Tibial nerve (tissue), 4 donors: ENCODE data around the gene PSME2. TPM values are rescaled to one million over a fixed set of nuclear protein-coding genes. Genes with fewer than 3 reads are reported as not detected.
A peak's percentile ranks its signal among the peaks of the same experiment; 100 is the strongest.

ENCODE experiments used
- DNase-seq, 2 donors: peaks; one replicate each; pipeline ENCODE4 v3.0.0-alpha.2; 2019; ENCODE audit warnings: low spot score in 2 of 2
- H3K27ac ChIP-seq, 4 donors: fragments of 200-600 bp; sonication (generic) in 3 of 4; one replicate each; pipeline ENCODE4 v1.5.1; 2017 to 2019; ENCODE audit warnings: mild to moderate bottlenecking in 1 of 4
- H3K27me3 ChIP-seq, 2 donors: fragments of 200-600 bp; sonication (generic) in 1 of 2; one replicate each; pipeline versions ENCODE4 v1.5.1 to v1.6.0; 2017 to 2019
- H3K36me3 ChIP-seq, 3 donors: fragments of 200-600 bp; sonication (generic); one replicate each; pipeline ENCODE4 v1.5.1; 2018 to 2019
- H3K4me1 ChIP-seq, 4 donors: fragments of 200-600 bp; sonication (generic) in 3 of 4; one replicate each; pipeline ENCODE4 v1.5.1; 2017 to 2019
- H3K4me3 ChIP-seq, 4 donors: fragments of 200-600 bp; sonication (generic) in 3 of 4; one replicate each; pipeline ENCODE4 v1.5.1; 2017 to 2019; ENCODE audit warnings: mild to moderate bottlenecking in 1 of 4, moderate library complexity in 1 of 4
- H3K9me3 ChIP-seq, 4 donors: fragments of 200-600 bp; sonication (generic) in 3 of 4; one replicate each; pipeline ENCODE4 v1.5.1; 2017 to 2019
- CTCF ChIP-seq, 5 experiments: fragments of 200-600 bp in 3 of 5; fragments of 450-650 bp in 2 of 5; sonication (generic) in 3 of 5; IDR thresholded peaks; one replicate each; pipeline ENCODE4 v1.5.1; 2016 to 2019; ENCODE audit warnings: antibody characterized with exemption in 5 of 5, mild to moderate bottlenecking in 3 of 5, moderate library complexity in 2 of 5
- EP300 ChIP-seq, 2 donors: sonication (generic); formaldehyde crosslinking; IDR thresholded peaks; one replicate each; pipeline ENCODE4 v1.6.1; 2017; ENCODE audit warnings: antibody characterized with exemption in 2 of 2, mild to moderate bottlenecking in 1 of 2
- POLR2A ChIP-seq, 2 donors: fragments of 450-650 bp; IDR thresholded peaks; one replicate each; pipeline ENCODE4 v1.6.1; 2017; ENCODE audit warnings: antibody characterized with exemption in 2 of 2, mild to moderate bottlenecking in 2 of 2, moderate library complexity in 2 of 2
- WGBS, 2 donors: methylation state at CpG; one replicate each; pipeline ENCODE4 v1.1.5; 2018; 5-methylcytosine and 5-hydroxymethylcytosine counted together
- total RNA-seq, 4 donors: library from RNA; depleted of rRNA; stranded (reverse); fragments of >200 nt; gene quantifications; one replicate each; pipeline ENCODE4 v1.1.0, GENCODE V29; 2016

The PSME2 gene
- total RNA-seq, 4 donors from 2014 or later = 33.7 to 64.0 (median 51.9) TPM

GRCh38 chr14:24130380-24130716 lies 16.1 kb downstream of the PSME2 start, which contains the start of gene FITM1:
FITM1 (plus strand) TSS chr14:24130659; CDS start chr14:24131564, 905 bp downstream.
- no peak for DNase-seq
- Histone ChIP-seq H3K9me3 (no peaks in the 10 kb centered on the region), H3K4me3 (no peak within 1 kb of the TSS), H3K36me3 (peaks cover 0 to 14% (median 0%) of the 10 kb centered on the region in 3 donors), H3K4me1 (peaks cover 0 to 2% (median 0%) of the 10 kb centered on the region in 4 donors), H3K27me3 (no peaks in the 10 kb centered on the region), H3K27ac (peak within 1 kb of the TSS in 2 of 4 donors; percentile 34 to 36)
- TF ChIP-seq CTCF (IDR thresholded peaks at IDR 0.05) (no peak), EP300 (IDR thresholded peaks at IDR 0.05) (no peak), POLR2A (IDR thresholded peaks at IDR 0.05) (no peak)
- 90 to 96% methylated on average over 5 of the region's 5 CpGs for WGBS, 2 donors

GRCh38 chr14:24129410-24129998 lies 16.9 kb downstream of the PSME2 start:
- DNase-seq = no peak
- H3K27ac ChIP-seq = no peak overlapping the region
- H3K27me3 ChIP-seq = no peaks in the 10 kb centered on the region
- TF ChIP-seq CTCF (IDR thresholded peaks at IDR 0.05) (no peak), POLR2A (IDR thresholded peaks at IDR 0.05) (no peak), EP300 (IDR thresholded peaks at IDR 0.05) (no peak)
- no peak overlapping the region for H3K4me3 ChIP-seq
- WGBS, 2 donors = 92 to 93% methylated on average over 8 of the region's 8 CpGs
- no peaks in the 10 kb centered on the region for H3K9me3 ChIP-seq
- H3K4me1 ChIP-seq = no peaks in the 10 kb centered on the region
- H3K36me3 ChIP-seq = peaks cover 0 to 16% (median 0%) of the 10 kb centered on the region in 3 donors

- Histone ChIP-seq H3K27me3 (no peaks in the 10 kb centered on the region), H3K4me1 (no peaks in the 10 kb centered on the region), H3K4me3 (no peak overlapping the region), H3K27ac (no peak overlapping the region), H3K36me3 (peaks cover 0 to 34% (median 5%) of the 10 kb centered on the region in 3 donors), H3K9me3 (no peaks in the 10 kb centered on the region)
- TF ChIP-seq POLR2A (IDR thresholded peaks at IDR 0.05) = no peak
- no peak for TF ChIP-seq EP300 (IDR thresholded peaks at IDR 0.05)
- no peak for TF ChIP-seq CTCF (IDR thresholded peaks at IDR 0.05)
- WGBS, 2 donors = 89 to 94% methylated on average over 2 of the region's 2 CpGs
- no peak for DNase-seq
Observed at GRCh38 chr14:24127673-24128072, 18.7 kb downstream of the PSME2 start.

- H3K27me3 ChIP-seq = no peaks in the 10 kb centered on the region
- TF ChIP-seq EP300 (IDR thresholded peaks at IDR 0.05) (no peak), POLR2A (IDR thresholded peaks at IDR 0.05) (no peak), CTCF (IDR thresholded peaks at IDR 0.05) (no peak)
- H3K4me1 ChIP-seq = no peaks in the 10 kb centered on the region
- no peak overlapping the region for H3K27ac ChIP-seq
- no peaks in the 10 kb centered on the region for H3K9me3 ChIP-seq
- H3K4me3 ChIP-seq = no peak overlapping the region
- no peak for DNase-seq
- peaks cover 0 to 35% (median 5%) of the 10 kb centered on the region in 3 donors for H3K36me3 ChIP-seq
Observed at GRCh38 chr14:24126939-24127338, 19.5 kb downstream of the PSME2 start.

GRCh38 chr14:24123424-24124417 lies 22.7 kb downstream of the PSME2 start:
- no peaks in the 10 kb centered on the region for H3K4me1 ChIP-seq
- no peak overlapping the region for H3K27ac ChIP-seq
- DNase-seq = no peak
- H3K4me3 ChIP-seq = no peak overlapping the region
- no peaks in the 10 kb centered on the region for H3K27me3 ChIP-seq
- 87 to 92% methylated on average over 9 of the region's 9 CpGs for WGBS, 2 donors
- peaks cover 3 to 60% (median 25%) of the 10 kb centered on the region in 3 donors for H3K36me3 ChIP-seq
- no peak for TF ChIP-seq POLR2A (IDR thresholded peaks at IDR 0.05)
- no peak for TF ChIP-seq CTCF (IDR thresholded peaks at IDR 0.05)
- no peak for TF ChIP-seq EP300 (IDR thresholded peaks at IDR 0.05)
- no peaks in the 10 kb centered on the region for H3K9me3 ChIP-seq
